OCI-LY3 (cell line): Measurements from ENCODE around the gene RAB31.

Experiments
- EZH2phosphoT487 ChIP-seq: fragments of 200-600 bp; shearing (Covaris generic); IDR thresholded peaks from 2 replicates; pipeline ENCODE4 v1.6.1; 2018; ENCODE audit warnings: antibody characterized with exemption, mixed run types, low read depth
- TF ChIP-seq, protein P1 (sequence below): fragments of 200-600, 300-600 bp; sonication (generic); IDR thresholded peaks from 2 replicates; pipeline ENCODE4 v1.5.1; 2014; ENCODE audit warnings: antibody characterized with exemption, low read length, low read depth

DNA sequence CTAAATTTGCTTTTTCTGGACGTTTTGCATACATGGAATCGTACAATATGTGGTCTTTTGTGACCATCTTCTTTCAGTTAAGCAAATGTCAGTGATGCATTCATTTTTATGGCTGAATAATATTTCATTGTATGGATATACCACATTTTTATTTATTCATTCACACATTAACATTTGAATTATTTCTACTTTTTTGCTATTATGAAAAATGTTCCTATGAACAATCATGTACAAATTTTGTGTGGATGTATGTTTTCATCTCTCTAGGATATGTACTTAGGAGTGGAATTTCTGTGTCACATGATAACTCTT is 110.3 kb downstream of the RAB31 start:
- no peak for TF ChIP-seq EZH2phosphoT487
- TF ChIP-seq, protein P1, sequence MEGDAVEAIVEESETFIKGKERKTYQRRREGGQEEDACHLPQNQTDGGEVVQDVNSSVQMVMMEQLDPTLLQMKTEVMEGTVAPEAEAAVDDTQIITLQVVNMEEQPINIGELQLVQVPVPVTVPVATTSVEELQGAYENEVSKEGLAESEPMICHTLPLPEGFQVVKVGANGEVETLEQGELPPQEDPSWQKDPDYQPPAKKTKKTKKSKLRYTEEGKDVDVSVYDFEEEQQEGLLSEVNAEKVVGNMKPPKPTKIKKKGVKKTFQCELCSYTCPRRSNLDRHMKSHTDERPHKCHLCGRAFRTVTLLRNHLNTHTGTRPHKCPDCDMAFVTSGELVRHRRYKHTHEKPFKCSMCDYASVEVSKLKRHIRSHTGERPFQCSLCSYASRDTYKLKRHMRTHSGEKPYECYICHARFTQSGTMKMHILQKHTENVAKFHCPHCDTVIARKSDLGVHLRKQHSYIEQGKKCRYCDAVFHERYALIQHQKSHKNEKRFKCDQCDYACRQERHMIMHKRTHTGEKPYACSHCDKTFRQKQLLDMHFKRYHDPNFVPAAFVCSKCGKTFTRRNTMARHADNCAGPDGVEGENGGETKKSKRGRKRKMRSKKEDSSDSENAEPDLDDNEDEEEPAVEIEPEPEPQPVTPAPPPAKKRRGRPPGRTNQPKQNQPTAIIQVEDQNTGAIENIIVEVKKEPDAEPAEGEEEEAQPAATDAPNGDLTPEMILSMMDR, result no peak
